IPS-11a (cell line): Measurements from ENCODE around the gene KDM5C.
"Not testable (repeated sequence)": the region's sequence is repeated elsewhere in the genome, so short reads cannot be mapped to it uniquely, and the experiment has no call there.

Experiments
- H3K4me3 ChIP-seq: one replicate; pipeline ENCODE4 v1.5.1; 2013; ENCODE audit warnings: low read depth, low read length, control low read depth

KDM5C gene

GRCh38 chrX:53194308-53194707 lies 30.7 kb downstream of the KDM5C start:
- H3K4me3 ChIP-seq, result no peak overlapping the region

- H3K4me3 ChIP-seq, result no peak overlapping the region
Measured at GRCh38 chrX:53193093-53193492, 31.9 kb downstream of the KDM5C start.

DNA sequence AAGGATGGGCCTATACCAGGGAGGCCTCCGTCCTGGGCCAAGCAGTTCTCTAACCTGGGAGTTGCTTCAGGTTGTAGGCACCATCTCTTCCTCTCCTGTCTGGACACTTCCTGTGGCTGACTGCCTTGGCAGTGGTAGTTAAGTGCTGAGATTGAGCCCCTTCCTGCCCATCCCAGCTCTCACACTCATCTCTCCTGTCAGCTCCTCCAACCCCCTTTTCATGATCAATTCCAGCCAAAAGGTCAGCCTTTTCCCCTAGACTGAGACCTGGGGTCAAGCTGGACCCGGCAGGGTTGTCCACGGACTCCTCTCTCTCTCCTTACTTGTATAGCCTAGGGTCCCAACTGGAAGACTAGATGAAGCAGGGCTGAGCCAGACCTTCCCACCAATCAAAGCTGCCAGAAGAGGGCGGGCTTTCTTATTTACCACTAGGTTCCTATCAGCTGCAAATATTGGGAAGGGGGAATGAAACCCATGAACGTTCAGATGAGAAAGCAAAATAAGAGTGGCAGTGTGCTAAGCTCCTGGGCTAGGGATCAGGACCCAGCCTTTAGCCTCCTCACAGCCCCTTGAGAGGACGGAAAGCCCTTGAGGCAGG lies 34.5 kb downstream of the KDM5C start:
- no peak overlapping the region for H3K4me3 ChIP-seq

DNA sequence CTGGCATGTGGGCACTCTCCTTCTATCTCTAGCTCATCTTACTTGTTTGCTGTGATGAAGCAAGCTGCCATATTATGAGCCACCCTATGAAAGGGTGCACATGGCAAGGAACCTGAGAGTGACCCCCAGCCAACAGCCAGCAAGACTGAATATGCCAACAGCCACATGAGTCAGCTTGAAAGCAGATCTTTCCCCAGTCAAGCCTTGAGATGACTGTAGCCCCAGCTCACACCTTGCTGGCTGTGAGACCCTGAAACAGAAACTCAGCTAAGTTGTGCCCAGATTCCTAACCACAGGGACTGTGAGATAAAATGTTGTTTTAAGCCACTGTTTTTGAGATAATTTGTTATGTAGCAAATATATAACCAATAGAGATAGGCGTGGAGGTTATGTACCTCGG lies 36.2 kb downstream of the KDM5C start:
- H3K4me3 ChIP-seq, result no peak overlapping the region

DNA sequence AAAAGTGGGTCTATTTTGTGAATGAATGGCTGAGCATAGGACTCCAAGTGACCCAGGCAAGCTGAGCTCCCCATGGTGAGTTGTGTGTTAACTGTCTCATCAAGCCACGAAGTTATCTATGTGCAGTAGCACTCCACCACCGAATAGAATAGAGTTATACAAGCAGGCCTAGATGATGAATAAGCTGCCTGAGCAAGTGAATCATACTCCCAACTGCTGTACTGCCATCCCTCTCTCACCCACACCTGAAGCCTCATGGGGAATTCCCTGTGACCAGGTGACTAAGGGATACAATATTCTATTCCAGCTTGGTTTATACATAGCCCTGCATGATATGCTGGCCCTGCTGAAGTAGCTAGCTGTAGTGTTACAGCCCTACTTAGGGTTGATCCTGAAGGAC lies 38.7 kb downstream of the KDM5C start:
- no peak overlapping the region for H3K4me3 ChIP-seq

GRCh38 chrX:53184836-53185235 lies 40.2 kb downstream of the KDM5C start:
- no peak overlapping the region for H3K4me3 ChIP-seq

GRCh38 chrX:53171356-53171755 lies 53.7 kb downstream of the KDM5C start:
- no peak overlapping the region for H3K4me3 ChIP-seq

- no peak overlapping the region for H3K4me3 ChIP-seq
Measured at GRCh38 chrX:53166103-53166502, 58.9 kb downstream of the KDM5C start.

DNA sequence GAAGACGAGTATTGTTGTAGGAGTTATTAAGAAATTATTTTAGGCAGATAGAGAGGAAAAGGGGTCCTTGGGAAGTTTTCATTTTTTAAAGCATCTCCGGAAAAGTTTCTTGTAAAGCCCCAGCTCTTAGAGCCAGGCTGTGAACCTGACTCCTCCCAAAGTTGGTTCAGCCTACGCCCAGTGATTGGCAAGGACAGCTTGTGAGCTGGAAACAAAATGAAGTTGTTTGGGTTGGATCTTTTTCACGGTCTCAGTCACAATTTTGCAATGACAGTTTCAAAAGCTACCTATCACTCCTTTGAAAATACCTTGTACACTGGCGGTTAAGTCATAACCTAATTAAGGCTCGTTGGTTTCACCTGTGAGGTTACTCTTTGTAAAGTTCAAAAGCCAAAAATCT lies 60.4 kb downstream of the KDM5C start:
- H3K4me3 ChIP-seq, result not testable (repeated sequence)

GRCh38 chrX:53163436-53163835 lies 61.6 kb downstream of the KDM5C start:
- no peak overlapping the region for H3K4me3 ChIP-seq

DNA sequence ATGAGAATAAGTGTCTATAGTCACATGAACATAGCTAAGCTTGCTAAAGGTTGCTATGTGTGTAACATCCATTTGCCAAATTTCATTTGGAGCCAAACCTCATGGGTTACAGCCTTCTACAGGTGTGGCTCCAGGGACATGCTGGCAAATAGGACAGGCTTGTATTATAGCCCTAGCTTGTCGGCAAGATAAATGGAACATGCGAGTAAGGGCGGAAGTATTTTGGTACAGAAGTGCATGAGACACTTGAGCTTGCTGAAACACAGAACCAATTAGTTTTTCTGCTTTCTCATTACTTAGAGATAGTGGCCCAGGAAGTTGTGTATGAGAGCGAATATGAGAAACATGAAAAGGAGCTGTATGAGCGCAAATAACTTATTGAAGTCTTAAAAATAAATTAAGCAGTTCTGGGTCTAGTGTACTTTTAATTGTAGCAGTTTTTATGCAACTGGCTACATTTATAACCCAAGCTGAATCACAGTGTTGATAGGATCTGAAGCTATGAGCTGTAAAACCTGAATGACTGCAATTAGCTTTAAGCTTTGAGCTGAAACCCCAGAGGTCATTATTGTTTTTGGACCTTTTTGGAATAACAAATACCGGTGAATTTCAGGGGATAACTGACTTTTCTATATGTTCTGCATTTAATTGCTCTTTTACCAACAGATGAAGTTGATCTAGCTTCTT lies 64.6 kb downstream of the KDM5C start:
- no peak overlapping the region for H3K4me3 ChIP-seq

- H3K4me3 ChIP-seq, result no peak overlapping the region
Measured at GRCh38 chrX:53159184-53159583, 65.8 kb downstream of the KDM5C start.

DNA sequence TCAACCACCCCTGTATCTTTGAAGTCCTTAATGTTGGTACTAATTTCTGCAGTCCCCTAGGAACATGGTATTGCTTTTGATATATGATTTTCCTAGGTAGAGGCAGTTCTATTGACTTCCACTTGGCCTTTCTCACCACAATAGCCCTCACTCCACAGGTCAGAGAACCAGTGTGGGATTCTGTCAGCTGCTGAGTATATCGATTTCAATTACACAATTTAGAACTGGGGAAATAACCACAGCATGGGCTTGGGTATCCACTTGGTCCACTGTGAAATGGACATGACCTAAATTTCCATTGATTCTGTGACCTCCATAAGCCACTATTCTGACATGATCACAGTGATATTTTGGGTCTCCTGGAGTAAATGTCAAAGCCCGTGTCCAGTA lies 68.8 kb downstream of the KDM5C start:
- H3K4me3 ChIP-seq, result no peak overlapping the region

DNA sequence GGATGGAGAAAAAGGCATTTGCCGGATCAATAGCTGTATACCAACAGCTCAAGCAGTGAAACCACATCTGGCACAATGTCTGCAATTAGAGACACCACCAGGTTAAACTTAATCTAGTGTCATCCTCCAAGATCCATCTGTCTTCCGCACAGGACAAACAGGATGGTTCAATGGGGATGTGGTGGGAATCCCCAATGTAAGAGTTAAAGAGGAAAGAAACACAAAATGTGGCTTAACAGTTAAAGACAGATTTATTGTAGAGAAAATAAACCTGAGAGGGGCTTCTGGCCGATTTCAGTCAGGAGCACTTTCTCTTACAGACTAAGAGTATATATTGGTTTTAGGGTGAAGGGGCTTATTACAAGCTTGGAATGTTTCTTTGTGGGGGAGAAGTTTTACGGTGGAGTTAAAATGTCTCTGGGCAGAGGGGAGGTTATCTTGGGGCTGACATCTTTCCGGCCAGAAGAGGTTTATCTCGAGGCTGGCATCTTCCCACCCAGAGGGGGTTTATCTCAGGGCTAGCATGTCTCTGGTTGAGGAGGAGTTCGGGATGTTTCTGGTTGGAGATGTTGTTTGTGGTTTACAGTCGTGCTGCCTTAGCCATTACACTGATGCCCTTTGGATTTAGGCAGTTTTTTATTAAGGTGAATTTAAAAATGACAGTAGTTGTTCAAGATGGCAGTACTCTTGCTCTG lies 69.3 kb downstream of the KDM5C start:
- H3K4me3 ChIP-seq, result no peak overlapping the region

DNA sequence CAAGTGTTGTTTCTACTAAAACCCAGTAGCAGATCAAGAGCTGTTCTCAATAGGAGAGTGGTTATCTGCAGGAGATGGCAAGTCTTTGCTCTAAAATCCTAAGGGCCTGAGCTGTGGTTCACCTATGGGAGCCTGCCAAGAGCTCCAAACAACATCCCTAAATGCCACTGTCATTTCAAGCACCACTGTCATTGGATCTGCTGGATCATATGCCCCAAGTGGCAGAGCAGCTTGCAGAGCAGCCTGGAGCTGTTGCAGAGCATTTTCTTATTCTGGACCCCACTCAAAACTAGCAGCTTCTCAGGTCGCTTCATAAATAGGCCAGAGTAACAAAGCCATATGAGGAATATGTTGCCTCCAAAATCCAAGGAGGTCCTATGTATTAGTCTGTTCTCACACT lies 71.4 kb downstream of the KDM5C start:
- H3K4me3 ChIP-seq, result no peak overlapping the region
